ENCODE data around the gene SCP2.
"Not testable (repeated sequence)": the region's sequence is repeated elsewhere in the genome, so short reads cannot be mapped to it uniquely, and the experiment has no call there.

Gene SCP2

DNA sequence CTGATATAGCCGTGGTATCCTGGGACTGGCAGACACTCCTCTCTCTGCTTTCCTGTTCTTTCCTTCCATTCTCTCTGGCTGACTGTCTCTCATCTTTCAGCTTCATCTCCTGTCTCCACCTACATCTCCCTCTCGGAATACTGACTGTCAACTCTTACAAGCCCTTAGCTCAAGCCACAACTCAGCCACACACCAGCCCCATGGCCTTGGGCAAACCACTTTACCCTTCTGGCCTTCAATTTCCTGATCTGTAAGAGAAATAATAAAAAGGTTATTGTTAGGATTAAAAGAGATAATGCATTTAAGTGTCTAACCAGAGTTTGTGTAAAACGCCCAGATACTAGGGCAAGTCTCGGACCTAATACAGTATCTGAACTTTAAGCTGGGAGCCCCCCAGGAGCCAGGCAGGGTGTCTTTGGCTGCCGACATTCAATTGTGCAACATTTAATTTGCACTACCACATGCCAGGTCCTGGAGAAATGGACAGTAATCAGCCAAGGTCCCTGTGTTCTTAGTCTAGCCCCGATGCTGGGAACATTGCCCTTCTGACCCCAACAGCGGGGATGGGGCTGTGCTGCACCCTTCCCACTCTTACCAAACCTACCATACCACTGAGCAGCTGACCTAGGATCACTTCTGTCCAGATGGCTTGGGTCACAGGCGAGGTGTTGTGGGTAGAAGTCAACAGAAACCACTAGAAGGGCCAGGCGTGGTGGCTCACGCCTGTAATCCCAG lies 10.7 kb upstream of the SCP2 start:
- DNase-seq: no peak

DNA sequence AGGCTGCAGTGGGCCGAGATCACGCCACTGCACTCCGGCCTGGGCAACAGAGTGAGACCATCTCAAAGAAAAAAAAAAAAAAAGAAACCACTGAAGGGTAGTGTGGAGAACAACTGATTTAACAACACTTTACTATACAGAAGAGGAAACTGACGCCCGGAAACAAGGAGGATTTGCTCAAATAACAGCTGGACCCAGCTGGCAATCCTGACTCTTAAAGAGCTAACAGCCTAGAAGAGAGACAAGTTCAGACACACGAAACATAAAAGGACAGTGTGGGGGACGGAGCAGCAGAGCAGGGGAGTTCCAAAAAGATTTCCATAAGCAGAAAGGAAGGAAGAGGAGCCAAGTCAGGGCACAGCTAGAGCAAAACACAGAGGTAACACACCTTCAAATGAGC lies 9.9 kb upstream of the SCP2 start:
- DNase-seq: no peak

- no peak for DNase-seq
These were observed 9.5 kb upstream of the SCP2 start for GRCh38 chr1:52917581-52917980.

GRCh38 chr1:52918201-52918600 lies 8.9 kb upstream of the SCP2 start:
- DNase-seq: no peak

GRCh38 chr1:52919051-52919722 lies 7.9 kb upstream of the SCP2 start:
- no peak for DNase-seq

DNA sequence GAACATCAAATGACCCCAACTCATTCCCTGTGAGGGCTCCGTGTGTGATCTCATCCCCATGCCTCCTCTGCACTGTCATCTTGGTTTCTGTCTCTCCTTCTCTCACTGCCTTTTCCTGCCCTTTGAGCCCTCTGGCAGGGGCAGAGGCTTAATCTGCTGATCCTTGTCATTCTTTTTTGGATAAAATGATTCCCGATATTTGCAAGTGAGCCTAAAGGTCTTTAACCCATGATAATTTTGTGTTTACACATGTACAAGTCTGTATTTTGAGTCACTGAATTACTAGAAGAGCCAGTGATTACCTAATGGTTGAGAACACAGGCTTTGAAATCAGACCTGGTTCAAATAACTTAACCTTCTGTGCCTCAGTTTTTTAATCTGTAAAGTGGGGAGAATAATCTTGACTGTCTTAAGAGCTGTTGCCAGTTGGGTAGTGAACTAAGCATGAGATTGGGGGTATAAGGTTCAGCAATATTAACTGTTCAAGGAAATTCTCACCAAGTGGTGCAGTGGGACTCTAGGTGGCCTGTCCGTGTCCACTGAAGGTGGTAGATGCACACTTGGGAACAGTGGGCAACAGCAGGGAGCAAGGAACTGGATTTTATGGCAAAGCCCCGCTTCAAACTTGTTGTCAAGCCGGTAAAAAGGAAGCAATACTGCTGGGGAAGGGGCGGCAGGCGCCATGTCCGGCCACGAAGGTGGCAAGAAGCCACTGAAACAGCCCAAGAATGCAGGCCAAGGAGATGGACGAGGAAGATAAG lies 7.2 kb upstream of the SCP2 start:
- DNase-seq: no peak

- no peak for DNase-seq
These were observed 6.2 kb upstream of the SCP2 start for GRCh38 chr1:52920791-52921291.

DNA sequence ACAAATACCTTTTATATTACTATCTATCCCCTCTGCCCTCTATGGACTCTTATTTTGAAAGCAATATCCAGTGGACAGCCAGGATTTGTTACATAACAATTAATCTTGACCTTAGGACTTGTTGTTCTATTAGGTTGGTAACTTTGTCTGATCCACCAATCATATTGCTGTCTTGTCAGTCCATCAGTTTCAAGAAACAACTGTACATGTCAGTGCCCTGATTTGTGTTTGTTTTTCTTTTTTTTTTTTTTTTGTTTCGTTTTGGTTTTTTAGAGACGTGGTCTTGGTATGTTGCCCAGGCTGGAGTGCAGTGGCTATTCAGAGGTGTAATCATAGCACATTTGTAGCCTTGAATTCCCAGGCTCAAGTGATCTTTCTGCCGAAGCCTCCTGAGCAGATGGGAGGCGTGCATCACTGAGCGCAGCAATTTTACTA lies 1.5 kb upstream of the SCP2 start:
- DNase-seq: no peak

DNA sequence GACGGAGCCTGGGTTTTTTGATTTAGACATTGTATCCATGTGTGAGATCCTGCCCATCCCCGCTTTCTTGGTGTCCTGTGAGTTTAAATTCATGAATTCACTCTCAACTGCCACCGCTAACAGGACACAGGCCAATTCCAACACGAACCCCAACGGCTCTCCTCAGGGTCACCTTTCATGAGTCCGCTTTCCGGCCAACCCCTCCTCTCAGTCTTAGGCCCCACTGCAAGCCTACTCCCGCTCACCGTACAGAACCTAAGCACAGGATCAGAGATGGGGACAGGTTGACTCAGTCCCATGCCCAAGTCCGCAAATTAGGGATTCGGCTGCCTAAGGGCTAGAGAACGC lies 238 bp upstream of the SCP2 start:
- no peak for DNase-seq

- DNase-seq: no peak
These were observed 934 bp downstream of the SCP2 start for GRCh38 chr1:52928015-52928404.

GRCh38 chr1:52929019-52929418 lies 1.9 kb downstream of the SCP2 start:
- DNase-seq: no peak

DNA sequence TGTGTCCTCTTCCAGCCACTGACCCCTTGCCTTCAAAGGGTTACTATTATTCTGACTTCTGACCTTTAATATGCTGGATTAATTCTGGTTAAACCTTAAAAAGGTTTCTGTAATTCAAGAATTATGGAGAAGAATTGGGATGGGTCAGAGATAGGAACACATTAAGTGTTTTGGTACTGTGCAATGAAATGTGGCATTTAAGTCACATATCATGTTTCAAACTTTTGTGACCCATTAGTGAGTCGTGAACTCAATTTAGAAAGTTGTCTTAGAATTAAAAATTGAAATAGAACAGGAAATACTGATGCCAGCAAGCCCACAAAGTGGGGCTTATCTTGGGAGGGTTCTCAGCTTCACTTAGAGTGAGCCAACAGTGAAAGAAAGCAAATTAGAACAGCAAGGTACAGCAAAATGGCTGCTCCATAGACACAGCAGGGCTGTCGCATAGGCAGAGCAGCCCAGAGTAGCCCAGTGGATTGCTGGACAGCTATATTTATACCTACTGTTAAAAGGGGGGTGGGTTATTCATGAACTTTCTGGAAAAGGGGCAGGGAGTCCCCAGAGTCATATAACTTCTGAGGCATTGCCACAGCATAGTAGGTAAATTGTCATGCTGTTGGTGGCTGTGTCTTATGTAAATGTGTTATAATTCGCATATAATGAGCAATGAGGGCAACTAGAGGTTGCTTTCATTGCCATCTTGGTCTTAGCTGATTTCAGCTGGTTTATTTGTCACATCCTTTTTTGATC lies 10.5 kb downstream of the SCP2 start:
- DNase-seq: no peak

GRCh38 chr1:52938183-52938451 lies 11.0 kb downstream of the SCP2 start:
- DNase-seq: no peak

GRCh38 chr1:52943876-52944416 lies 16.9 kb downstream of the SCP2 start:
- DNase-seq: no peak

DNA sequence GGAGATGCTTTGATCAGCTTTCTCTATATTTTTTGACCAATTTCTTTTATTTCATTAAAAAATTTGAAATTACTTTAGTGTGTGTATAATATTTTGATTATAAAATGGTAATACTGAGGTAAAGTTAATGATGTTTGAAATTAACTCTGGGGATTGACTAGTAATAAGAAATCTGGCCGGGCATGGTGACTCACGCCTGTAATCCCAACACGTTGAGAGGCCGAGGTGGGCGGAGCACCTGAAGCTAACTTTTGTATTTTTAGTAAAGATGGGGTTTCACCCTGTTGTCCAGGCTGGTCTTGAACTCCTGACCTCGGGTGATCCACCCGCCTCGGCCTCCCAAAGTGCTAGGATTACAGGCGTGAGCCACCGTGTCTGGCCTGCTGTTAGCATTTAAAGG lies 17.5 kb downstream of the SCP2 start:
- DNase-seq: no peak

GRCh38 chr1:52947490-52947889 lies 20.4 kb downstream of the SCP2 start:
- DNase-seq: no peak

GRCh38 chr1:52949602-52950001 lies 22.5 kb downstream of the SCP2 start:
- DNase-seq: not testable (repeated sequence)

DNA sequence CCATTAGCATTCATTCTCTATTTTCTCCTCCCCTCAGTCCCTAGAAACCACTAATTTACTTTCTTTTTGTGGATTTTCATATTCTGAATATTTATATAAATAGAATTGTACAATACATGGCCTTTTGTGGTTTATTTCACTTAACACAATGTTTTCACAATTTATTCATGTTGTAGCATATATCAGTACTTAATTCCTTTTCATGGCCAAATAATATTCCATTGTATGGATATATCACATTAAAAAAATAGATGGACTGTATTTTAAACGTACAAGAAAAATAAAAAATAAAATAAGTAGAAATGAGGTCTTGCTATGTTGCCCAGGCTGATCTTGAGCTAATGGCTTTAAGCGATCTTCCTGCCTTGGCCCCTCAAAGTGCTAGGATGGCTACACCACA lies 25.0 kb downstream of the SCP2 start:
- no peak for DNase-seq

GRCh38 chr1:52955129-52955970 lies 28.3 kb downstream of the SCP2 start:
- DNase-seq: no peak

- DNase-seq: no peak
These were observed 36.0 kb downstream of the SCP2 start for GRCh38 chr1:52963101-52963500.

DNA sequence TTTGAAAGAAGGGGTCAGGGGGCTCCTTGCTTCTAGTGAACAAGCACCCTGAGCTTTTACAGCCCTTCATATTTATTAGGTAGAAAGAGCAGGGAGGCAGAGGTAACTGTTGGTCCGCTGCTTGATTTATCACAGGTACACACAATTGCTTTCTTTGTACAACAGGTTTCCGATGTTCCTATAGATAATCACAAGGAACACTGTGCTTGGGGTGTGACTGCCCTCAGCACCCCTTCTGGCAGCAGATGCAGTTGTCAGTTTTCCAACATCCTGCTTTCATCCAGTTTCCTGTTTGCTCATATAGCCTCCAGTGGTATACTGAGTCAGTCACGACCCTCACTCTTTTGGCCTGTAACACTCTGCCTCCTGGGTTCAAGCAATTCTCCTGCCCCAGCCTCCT lies 40.6 kb downstream of the SCP2 start:
- DNase-seq: no peak

DNA sequence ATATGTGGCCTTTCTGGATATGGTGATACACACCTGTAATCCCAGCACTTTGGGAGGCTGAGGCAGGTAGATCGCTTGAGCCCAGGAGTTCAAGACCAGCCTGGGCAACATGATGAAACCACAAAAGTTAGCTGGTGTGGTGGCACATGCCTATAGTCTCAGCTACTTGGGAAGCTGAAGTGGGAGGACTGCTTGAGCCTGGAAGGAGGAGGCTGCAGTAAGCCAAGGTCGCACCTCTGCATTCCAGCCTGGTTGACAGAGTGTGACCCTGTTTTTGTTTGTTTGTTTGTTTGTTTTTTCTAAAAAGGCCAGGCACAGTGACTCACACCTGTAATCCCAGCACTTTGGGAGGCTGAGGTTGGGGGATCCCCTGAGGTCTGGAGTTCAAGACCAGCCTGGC lies 42.2 kb downstream of the SCP2 start:
- DNase-seq: not testable (repeated sequence)

All from inflammatory macrophage (primary cell).